Measurements from ENCODE around the gene DISP2. TPM values are rescaled to one million over a fixed set of nuclear protein-coding genes. Genes with fewer than 3 reads are reported as not detected.

Gene DISP2
- total RNA-seq, 1 experiment from 2014 or later = 10.0 TPM

GRCh38 chr15:40314723-40315276 lies 43.2 kb upstream of the DISP2 start:
- POLR2A ChIA-PET = interaction anchor here (0.7 kb wide), 1 partner anchor 64 kb away, joined by 4 read pairs; no protein-coding TSS in a partner anchor
- Histone ChIP-seq H3K27me3 (ENCODE audit: control insufficient read depth, insufficient read depth, low read length) (no peaks in the 10 kb centered on the region), H3K4me1 (ENCODE audit: control insufficient read depth, insufficient read depth, low read length) (no peaks in the 10 kb centered on the region), H3K4me3 (ENCODE audit: low read depth in 2 of 2, low read length in 2 of 2) (no peak overlapping the region), H3K27ac (ENCODE audit: low read length) (no peak overlapping the region), H3K9me3 (ENCODE audit: control insufficient read depth, insufficient read depth, low read depth, low read length) (no peaks in the 10 kb centered on the region), H3K36me3 (ENCODE audit: control insufficient read depth, insufficient read depth, low read length) (no peaks in the 10 kb centered on the region)
- BruUV-seq (replicated peaks) = no TSS peak
- DNase-seq (ENCODE audit: low read depth, low spot score) = no peak
- CTCF ChIA-PET = no interaction called here
- in situ Hi-C loops (cut with HindIII; ENCODE audit: low pct_unique_long_range_greater_than_20kb, low sequenced_read_pairs) = no loop called here
- TF ChIP-seq CTCF (IDR thresholded peaks at IDR 0.05) = no peak
- no peak for TF ChIP-seq REST (IDR thresholded peaks at IDR 0.05; ENCODE audit: insufficient read depth in 1 of 2, low read depth in 2 of 2, low read length in 1 of 2)
- TF ChIP-seq TCF7L2 (IDR thresholded peaks at IDR 0.05; ENCODE audit: low read depth, low read length) = no peak
- TF ChIP-seq SIN3A (IDR thresholded peaks at IDR 0.05; ENCODE audit: borderline replicate concordance, insufficient read depth, low read depth, low read length) = no peak
- TF ChIP-seq POLR2AphosphoS5 (IDR thresholded peaks at IDR 0.05; ENCODE audit: low read depth, low read length) = no peak
- intact Hi-C loops (cut with micrococcal nuclease; ENCODE audit: unreplicated experiment) = no loop called here
- no peak for ATAC-seq

- Histone ChIP-seq H3K27me3 (ENCODE audit: control insufficient read depth, insufficient read depth, low read length) (no peaks in the 10 kb centered on the region), H3K27ac (ENCODE audit: low read length) (no peak overlapping the region), H3K9me3 (ENCODE audit: control insufficient read depth, insufficient read depth, low read depth, low read length) (no peaks in the 10 kb centered on the region), H3K36me3 (ENCODE audit: control insufficient read depth, insufficient read depth, low read length) (no peaks in the 10 kb centered on the region), H3K4me3 (ENCODE audit: low read depth in 2 of 2, low read length in 2 of 2) (no peak overlapping the region), H3K4me1 (ENCODE audit: control insufficient read depth, insufficient read depth, low read length) (no peaks in the 10 kb centered on the region)
- ChIA-PET POLR2A (no interaction called here), CTCF (no interaction called here)
- ATAC-seq = no peak
- no peak for DNase-seq (ENCODE audit: low read depth, low spot score)
- intact Hi-C loops (cut with micrococcal nuclease; ENCODE audit: unreplicated experiment) = no loop called here
- no peak for TF ChIP-seq REST (IDR thresholded peaks at IDR 0.05; ENCODE audit: insufficient read depth in 1 of 2, low read depth in 2 of 2, low read length in 1 of 2)
- no peak for TF ChIP-seq TCF7L2 (IDR thresholded peaks at IDR 0.05; ENCODE audit: low read depth, low read length)
- no peak for TF ChIP-seq SIN3A (IDR thresholded peaks at IDR 0.05; ENCODE audit: borderline replicate concordance, insufficient read depth, low read depth, low read length)
- no TSS peak for BruUV-seq (replicated peaks)
- in situ Hi-C loops (cut with HindIII; ENCODE audit: low pct_unique_long_range_greater_than_20kb, low sequenced_read_pairs) = no loop called here
Measured at GRCh38 chr15:40316931-40317330, 41.1 kb upstream of the DISP2 start.

Measured in Panc1 (cell line).